Gastrocnemius medialis (tissue), 4 donors: Measurements from ENCODE around the gene NR2E1.

ENCODE experiments used
- POLR2A ChIP-seq, 2 donors: fragments of 450-650 bp; IDR thresholded peaks; one replicate each; pipeline ENCODE4 v1.6.1; 2017; ENCODE audit warnings: antibody characterized with exemption in 2 of 2, mild to moderate bottlenecking in 2 of 2, moderate library complexity in 2 of 2
- TF ChIP-seq, protein P1 (sequence below), 5 experiments: fragments of 450-650 bp in 3 of 5; fragments of 200-600 bp in 2 of 5; sonication (generic) in 2 of 5; IDR thresholded peaks in 4 of 5; conservative IDR thresholded peaks in 1 of 5; 1 replicate in 4 of 5; 2 replicates in 1 of 5; pipeline ENCODE4 v1.5.1; 2016 to 2019; ENCODE audit warnings: antibody characterized with exemption in 5 of 5, mild to moderate bottlenecking in 3 of 5, moderate library complexity in 3 of 5

DNA sequence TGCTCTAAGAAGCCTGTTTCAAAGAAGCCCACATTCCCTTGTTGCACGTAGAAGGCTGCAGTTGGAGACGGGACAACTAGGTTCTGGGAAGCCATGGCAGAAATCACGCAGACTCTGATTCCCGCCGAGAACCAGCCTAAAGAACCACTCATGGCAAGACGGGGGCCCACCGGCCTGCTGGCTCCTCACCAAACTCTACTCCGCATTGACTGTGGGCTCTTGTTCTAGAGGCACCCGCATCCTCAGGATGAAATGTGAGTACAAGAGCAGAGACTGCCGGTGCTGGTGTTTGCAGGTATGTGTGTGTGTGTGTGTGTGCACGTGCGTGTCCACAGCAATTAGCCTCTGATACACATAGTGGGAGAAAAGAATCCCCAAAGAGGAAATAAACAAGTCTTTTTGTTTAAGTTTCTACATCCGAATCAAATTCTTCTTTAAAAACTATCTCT, 42.3 kb upstream of the NR2E1 start:
- TF ChIP-seq, protein P1, sequence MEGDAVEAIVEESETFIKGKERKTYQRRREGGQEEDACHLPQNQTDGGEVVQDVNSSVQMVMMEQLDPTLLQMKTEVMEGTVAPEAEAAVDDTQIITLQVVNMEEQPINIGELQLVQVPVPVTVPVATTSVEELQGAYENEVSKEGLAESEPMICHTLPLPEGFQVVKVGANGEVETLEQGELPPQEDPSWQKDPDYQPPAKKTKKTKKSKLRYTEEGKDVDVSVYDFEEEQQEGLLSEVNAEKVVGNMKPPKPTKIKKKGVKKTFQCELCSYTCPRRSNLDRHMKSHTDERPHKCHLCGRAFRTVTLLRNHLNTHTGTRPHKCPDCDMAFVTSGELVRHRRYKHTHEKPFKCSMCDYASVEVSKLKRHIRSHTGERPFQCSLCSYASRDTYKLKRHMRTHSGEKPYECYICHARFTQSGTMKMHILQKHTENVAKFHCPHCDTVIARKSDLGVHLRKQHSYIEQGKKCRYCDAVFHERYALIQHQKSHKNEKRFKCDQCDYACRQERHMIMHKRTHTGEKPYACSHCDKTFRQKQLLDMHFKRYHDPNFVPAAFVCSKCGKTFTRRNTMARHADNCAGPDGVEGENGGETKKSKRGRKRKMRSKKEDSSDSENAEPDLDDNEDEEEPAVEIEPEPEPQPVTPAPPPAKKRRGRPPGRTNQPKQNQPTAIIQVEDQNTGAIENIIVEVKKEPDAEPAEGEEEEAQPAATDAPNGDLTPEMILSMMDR (IDR thresholded peaks at IDR 0.05 in 4 of 5, conservative IDR thresholded peaks at IDR 0.05 in 1 of 5), result no peak
- no peak for TF ChIP-seq POLR2A (IDR thresholded peaks at IDR 0.05)
